Lower leg skin (tissue), 4 donors: ENCODE results near the gene B4GALT6. TPM values are rescaled to one million over a fixed set of nuclear protein-coding genes. Genes with fewer than 3 reads are reported as not detected.

ENCODE experiments used
- DNase-seq, 2 donors: peaks; one replicate each; pipeline ENCODE4 v3.0.0-alpha.2; 2019; ENCODE audit warnings: low spot score in 2 of 2
- H3K4me3 ChIP-seq: fragments of 200-600 bp; sonication (generic); 2 replicates; pipeline ENCODE4 v1.5.1; 2017; ENCODE audit warnings: mild to moderate bottlenecking, low read depth; ENCODE audit not compliant: poor library complexity, severe bottlenecking
- CTCF ChIP-seq, 3 donors: fragments of 450-650 bp; IDR thresholded peaks; one replicate each; pipeline ENCODE4 v1.5.1; 2016; ENCODE audit warnings: antibody characterized with exemption in 3 of 3, mild to moderate bottlenecking in 3 of 3, moderate library complexity in 2 of 3
- POLR2A ChIP-seq, 2 donors: fragments of 450-650 bp; IDR thresholded peaks; one replicate each; pipeline ENCODE4 v1.6.1; 2016 to 2017; ENCODE audit warnings: antibody characterized with exemption in 2 of 2, mild to moderate bottlenecking in 1 of 2, moderate library complexity in 1 of 2
- WGBS, 2 donors: methylation state at CpG; one replicate each; pipeline ENCODE4 v1.1.5; 2018; 5-methylcytosine and 5-hydroxymethylcytosine counted together
- intact Hi-C: fragments of 100-400 bp; cut with DNase I; formaldehyde crosslinking; loops from one replicate; pipeline ENCODE4 v1.15.0; 2023; ENCODE audit warnings: low total_unique reads
- total RNA-seq, 4 donors: library from RNA; depleted of rRNA; stranded (reverse); fragments of >200 nt; gene quantifications; one replicate each; pipeline ENCODE4 v1.1.0, GENCODE V29; 2016

Gene B4GALT6
- total RNA-seq, 4 donors from 2014 or later = 1.3 to 2.1 (median 1.6) TPM

- DNase-seq = no peak
- no peak for TF ChIP-seq POLR2A (IDR thresholded peaks at IDR 0.05)
- no peak for TF ChIP-seq CTCF (IDR thresholded peaks at IDR 0.05)
- intact Hi-C loops = no loop called here
- H3K4me3 ChIP-seq = no peak overlapping the region
Measured at GRCh38 chr18:31636387-31636786, 48.0 kb downstream of the B4GALT6 start.

- H3K4me3 ChIP-seq = no peak overlapping the region
- DNase-seq = no peak
- 51 to 78% methylated on average over 3 of the region's 3 CpGs for WGBS, 2 donors
- TF ChIP-seq POLR2A (IDR thresholded peaks at IDR 0.05) = no peak
- TF ChIP-seq CTCF (IDR thresholded peaks at IDR 0.05) = no peak
- intact Hi-C loops = no loop called here
Measured at GRCh38 chr18:31634331-31634713, 50.1 kb downstream of the B4GALT6 start.

- no peak for DNase-seq
- intact Hi-C loops = no loop called here
- WGBS, 2 donors = 83 to 87% methylated on average over 10 of the region's 10 CpGs
- no peak overlapping the region for H3K4me3 ChIP-seq
- TF ChIP-seq CTCF (IDR thresholded peaks at IDR 0.05) (no peak), POLR2A (IDR thresholded peaks at IDR 0.05) (no peak)
Measured at GRCh38 chr18:31633392-31634330, 50.7 kb downstream of the B4GALT6 start.

GRCh38 chr18:31632356-31632755 is 52.0 kb downstream of the B4GALT6 start:
- 80 to 89% methylated on average over 1 of the region's 1 CpG for WGBS, 2 donors
- intact Hi-C loops = no loop called here
- TF ChIP-seq CTCF (IDR thresholded peaks at IDR 0.05) (no peak), POLR2A (IDR thresholded peaks at IDR 0.05) (no peak)
- DNase-seq = no peak
- no peak overlapping the region for H3K4me3 ChIP-seq

GRCh38 chr18:31631526-31631925 is 52.9 kb downstream of the B4GALT6 start:
- intact Hi-C loops = no loop called here
- TF ChIP-seq CTCF (IDR thresholded peaks at IDR 0.05) = no peak
- no peak for TF ChIP-seq POLR2A (IDR thresholded peaks at IDR 0.05)
- DNase-seq = no peak
- 93 to 97% methylated on average over 1 of the region's 1 CpG for WGBS, 2 donors
- H3K4me3 ChIP-seq = no peak overlapping the region
